K562 (cell line): Measurements from ENCODE around the gene EFCAB5. TPM values are rescaled to one million over a fixed set of nuclear protein-coding genes. Genes with fewer than 3 reads are reported as not detected.

ENCODE experiments used
- ATAC-seq: fragments of 200-7000 bp; cut with Tn5 transposase; 3 replicates; pipeline ENCODE4 v1.9.1; 2020; ENCODE audit warnings: moderate library complexity
- BruUV-seq: library from RNA; stranded (reverse); fragments of 400-500 nt; replicated peaks from 2 replicates; lab custom pipeline; 2021; lab: Mats Ljungman, UMichigan
- CTCF ChIA-PET: fragments of 300-600 bp; formaldehyde crosslinking; extraction: SDS; loops from one replicate; lab custom pipeline; 2021; ENCODE audit warnings: low intra/inter-chr PET ratio; lab: Yijun Ruan, JAX
- POLR2A ChIA-PET: fragments of 300-600, 350-650 bp; sonication (Branson Sonifier 250); formaldehyde crosslinking; extraction: SDS; loops from one replicate; lab custom pipeline; 2021; ENCODE audit warnings: antibody characterized with exemption, inconsistent platforms; lab: Yijun Ruan, JAX
- DNase-seq, 4 experiments: peaks; one replicate each; pipeline versions ENCODE4 v3.0.0 to v3.0.0-alpha.2; 2011 to 2018; ENCODE audit warnings: low spot score in 3 of 4, mixed read lengths in 3 of 4; ENCODE audit errors: extremely low read depth in 1 of 4
- FAIRE-seq: peaks from 2 replicates; lab custom pipeline; 2011; peaks lifted over from hg19 to GRCh38; lab: Jason Lieb, UNC
- H2AFZ ChIP-seq: 2 replicates; pipeline ENCODE4 v1.6.0; 2011; ENCODE audit warnings: low read depth, low read length, control low read depth, inconsistent platforms
- H3K27ac ChIP-seq: fragments of 200-600 bp; 3 replicates; pipeline ENCODE4 v1.8.0; 2011; ENCODE audit warnings: low read depth, mild to moderate bottlenecking, control low read depth, inconsistent platforms, low read length, moderate library complexity, mixed read lengths; ENCODE audit errors: extremely low read depth
- H3K27me3 ChIP-seq, 2 experiments: fragments of 300-600 bp in 1 of 2; 2 replicates in 1 of 2; 3 replicates in 1 of 2; pipeline versions ENCODE4 v1.6.0 to v1.8.0; 2011; ENCODE audit warnings: inconsistent platforms in 2 of 2, low read length in 2 of 2, mild to moderate bottlenecking in 1 of 2, mixed read lengths in 1 of 2, moderate library complexity in 1 of 2; ENCODE audit not compliant: control insufficient read depth in 2 of 2, insufficient read depth in 2 of 2
- H3K36me3 ChIP-seq: fragments of 300-600 bp; 3 replicates; pipeline ENCODE4 v1.8.0; 2011; ENCODE audit warnings: mild to moderate bottlenecking, low read length, inconsistent platforms; ENCODE audit not compliant: control insufficient read depth, insufficient read depth
- H3K4me1 ChIP-seq, 2 experiments: fragments of 200-600 bp in 1 of 2; replicated peaks in 1 of 2; 2 replicates in 1 of 2; 3 replicates in 1 of 2; pipeline versions ENCODE4 v1.5.1 to v1.8.0; 2011; ENCODE audit warnings: inconsistent platforms in 2 of 2, low read length in 2 of 2, mild to moderate bottlenecking in 1 of 2, mixed read lengths in 1 of 2, moderate library complexity in 1 of 2; ENCODE audit not compliant: control insufficient read depth in 2 of 2, insufficient read depth in 2 of 2
- H3K4me2 ChIP-seq: 2 replicates; pipeline ENCODE4 v1.6.1; 2011; ENCODE audit warnings: low read length, control low read depth, inconsistent platforms, mixed read lengths; ENCODE audit not compliant: insufficient read depth
- H3K4me3 ChIP-seq: fragments of 200-600 bp; sonication (generic), shearing (Covaris generic); 2 replicates; pipeline ENCODE4 v1.5.1; 2016; ENCODE audit warnings: control low read depth, inconsistent platforms
- H3K79me2 ChIP-seq: fragments of 200-600 bp; 3 replicates; pipeline ENCODE4 v1.8.0; 2011; ENCODE audit warnings: low read length, inconsistent platforms; ENCODE audit not compliant: control insufficient read depth, insufficient read depth
- H3K9ac ChIP-seq, 2 experiments: 2 replicates each; pipeline versions ENCODE4 v1.6.0 to v1.6.1; 2011; ENCODE audit warnings: low read depth in 2 of 2, low read length in 2 of 2, control low read depth in 1 of 2, inconsistent platforms in 1 of 2, mild to moderate bottlenecking in 1 of 2, mixed read lengths in 1 of 2; ENCODE audit not compliant: insufficient read depth in 1 of 2
- H3K9me1 ChIP-seq: one replicate; pipeline ENCODE4 v1.6.0; 2011; ENCODE audit warnings: inconsistent platforms, mild to moderate bottlenecking, low read length, moderate library complexity; ENCODE audit not compliant: control insufficient read depth, insufficient read depth
- H3K9me3 ChIP-seq: replicated peaks from 2 replicates; pipeline ENCODE4 v1.5.1; 2011; ENCODE audit warnings: low read depth, low read length, inconsistent platforms; ENCODE audit not compliant: control insufficient read depth, insufficient read depth
- H4K20me1 ChIP-seq: replicated peaks from 2 replicates; pipeline ENCODE4 v1.6.1; 2011; ENCODE audit warnings: low read length, inconsistent platforms, mixed read lengths; ENCODE audit not compliant: control insufficient read depth, insufficient read depth
- DMBX1 ChIP-seq: fragments of 250-450 bp; sonication (Bioruptor Pico); IDR thresholded peaks from 2 replicates; pipeline ENCODE4 v1.8.0; 2022; ENCODE audit warnings: inconsistent platforms, mild to moderate bottlenecking, moderate library complexity, borderline replicate concordance
- ELK1 ChIP-seq: sonication (generic); formaldehyde crosslinking; IDR thresholded peaks from 2 replicates; pipeline ENCODE4 v1.8.1; 2022; ENCODE audit warnings: missing genetic modification reagents
- NCOR1 ChIP-seq: fragments of 450-650 bp; IDR thresholded peaks from 2 replicates; pipeline ENCODE4 v1.6.1; 2016; ENCODE audit warnings: mild to moderate bottlenecking, moderate library complexity
- SMAD2 ChIP-seq: fragments of 150-350 bp; IDR thresholded peaks from 2 replicates; pipeline ENCODE4 v1.6.1; 2014; ENCODE audit warnings: low read depth, mild to moderate bottlenecking, low read length
- SOX6 ChIP-seq: fragments of 450-650 bp; IDR thresholded peaks from 2 replicates; pipeline ENCODE4 v1.6.1; 2014; ENCODE audit warnings: mild to moderate bottlenecking
- ZBED1 ChIP-seq: IDR thresholded peaks from 2 replicates; pipeline ENCODE4 v1.6.1; 2014
- ZNF316 ChIP-seq: fragments of 450-650 bp; IDR thresholded peaks from 2 replicates; pipeline ENCODE4 v1.6.1; 2016
- ZNF561 ChIP-seq: fragments of 450-650 bp; formaldehyde crosslinking; conservative IDR thresholded peaks from 2 replicates; pipeline ENCODE4 v1.4.0; 2020; ENCODE audit warnings: mild to moderate bottlenecking, moderate library complexity
- WGBS: fragments of 100-300 bp; shearing (Covaris generic); methylation state at CpG from one replicate; pipeline ENCODE4 v1.1.6; 2016; ENCODE audit warnings: low coverage, mixed read lengths; ENCODE audit not compliant: insufficient coverage; ENCODE audit errors: missing lambda C conversion rate; 5-methylcytosine and 5-hydroxymethylcytosine counted together
- in situ Hi-C: fragments of 300-500 bp; cut with MboI; formaldehyde crosslinking; loops from 4 replicates; pipeline ENCODE4 v1.15.0; 2018; ENCODE audit warnings: inconsistent platforms, mixed read lengths
- intact Hi-C: fragments of 100-400 bp; cut with micrococcal nuclease; formaldehyde crosslinking; loops from 2 replicates; pipeline ENCODE4 v1.14.2; 2022
- polyA plus RNA-seq, 8 experiments: library from polyadenylated mRNA; depleted of rRNA in 4 of 8; stranded (reverse) in 5 of 8; unstranded in 3 of 8; fragments of >200 nt; fragmentation: Nextera tagmentation in 2 of 8; fragmentation: Illumina TruSeq in 1 of 8; extraction: Ambion mirVana in 2 of 8; extraction: Trizol in 1 of 8; gene quantifications; 2 replicates each; pipeline versions ENCODE4 v1.2.1 to v1.2.3, GENCODE V29; 2011 to 2014; ENCODE audit warnings: inconsistent platforms in 1 of 8, missing spikeins in 1 of 8
- total RNA-seq, 7 experiments: library from RNA; depleted of rRNA in 6 of 7; stranded (reverse); fragments of >200 nt in 6 of 7; fragmentation: Illumina TruSeq in 2 of 7; extraction: Trizol in 2 of 7; gene quantifications; 2 replicates each; pipeline versions ENCODE4 v1.2.1 to v1.2.3, GENCODE V29; 2011 to 2021; ENCODE audit warnings: low replicate concordance in 1 of 7
- TF ChIP-seq, protein P1 (sequence below): fragments of 450-650 bp; formaldehyde crosslinking; conservative IDR thresholded peaks from 2 replicates; pipeline ENCODE4 v1.4.0; 2022; ENCODE audit warnings: mild to moderate bottlenecking, missing genetic modification characterization
- TF ChIP-seq, protein P2 (sequence below): fragments of 200-600 bp; sonication (generic); IDR thresholded peaks from one replicate; pipeline ENCODE4 v1.6.1; 2012; ENCODE audit warnings: mild to moderate bottlenecking, low read depth, low read length, inconsistent platforms

EFCAB5 gene
- total and polyA plus RNA-seq, 9 of the 15 experiments (the other 6 are each of a cell fraction or from before 2014, with no cell fraction given) = 0.06 to 0.11 TPM; not detected in 7

DNA sequence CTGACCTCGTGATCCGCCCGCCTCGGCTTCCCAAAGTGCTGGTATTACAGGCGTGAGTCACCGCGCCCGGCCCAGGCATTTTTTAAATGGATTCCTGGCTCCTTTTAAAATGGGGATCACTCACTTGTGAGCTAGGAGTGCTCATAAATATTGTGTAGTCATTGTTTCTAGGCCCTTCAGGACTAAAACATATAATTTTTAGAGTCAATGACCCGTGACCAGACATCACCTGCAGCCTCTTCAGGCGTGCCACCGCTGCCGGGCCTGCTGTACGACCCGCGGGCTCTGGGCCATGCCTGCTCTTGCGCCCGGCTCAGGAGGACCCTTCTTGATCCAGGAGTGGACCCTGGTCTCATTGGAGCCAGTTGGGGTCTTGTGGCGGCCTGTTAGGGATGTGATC lies 30.8 kb downstream of the EFCAB5 start:
- Histone ChIP-seq H3K4me1 (peaks cover 0 to 4% of the 10 kb centered on the region in 2 experiments; a peak in 1 of 5 replicates), H3K9ac (no peak overlapping the region; a peak in 1 of 4 replicates), H3K9me3 (no peaks in the 10 kb centered on the region), H3K27me3 (peaks cover 2 to 11% of the 10 kb centered on the region in 2 experiments; a peak in 2 of 5 replicates), H4K20me1 (no peaks in the 10 kb centered on the region), H3K27ac (no peak overlapping the region), H3K4me3 (no peak overlapping the region), H3K4me2 (no peak overlapping the region), H3K79me2 (no peaks in the 10 kb centered on the region), H2AFZ (no peak overlapping the region), H3K36me3 (no peaks in the 10 kb centered on the region), H3K9me1 (no peaks in the 10 kb centered on the region)
- ChIA-PET CTCF (no interaction called here), POLR2A (interaction anchor here (0.5 to 0.7 kb wide), 3 partner anchors 41 to 1265 kb away, joined by 3 to 4 read pairs (median 3); no protein-coding TSS in a partner anchor)
- no TSS peak for BruUV-seq
- WGBS = 22% methylated on average over 18 of the region's 18 CpGs
- ATAC-seq = no peak
- in situ Hi-C loops (no loop called here), intact Hi-C loops (no loop called here)
- no peak for DNase-seq
- no peak for FAIRE-seq
- no peak for TF ChIP-seq ZNF561 (CRISPR knock-in tag)
- no peak for TF ChIP-seq ZNF316
- TF ChIP-seq, protein P1, sequence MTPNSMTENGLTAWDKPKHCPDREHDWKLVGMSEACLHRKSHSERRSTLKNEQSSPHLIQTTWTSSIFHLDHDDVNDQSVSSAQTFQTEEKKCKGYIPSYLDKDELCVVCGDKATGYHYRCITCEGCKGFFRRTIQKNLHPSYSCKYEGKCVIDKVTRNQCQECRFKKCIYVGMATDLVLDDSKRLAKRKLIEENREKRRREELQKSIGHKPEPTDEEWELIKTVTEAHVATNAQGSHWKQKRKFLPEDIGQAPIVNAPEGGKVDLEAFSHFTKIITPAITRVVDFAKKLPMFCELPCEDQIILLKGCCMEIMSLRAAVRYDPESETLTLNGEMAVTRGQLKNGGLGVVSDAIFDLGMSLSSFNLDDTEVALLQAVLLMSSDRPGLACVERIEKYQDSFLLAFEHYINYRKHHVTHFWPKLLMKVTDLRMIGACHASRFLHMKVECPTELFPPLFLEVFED (CRISPR knock-in tag) = no peak
- TF ChIP-seq DMBX1 = no peak
- TF ChIP-seq ELK1 (CRISPR knock-in tag) = no peak
- TF ChIP-seq, protein P2, sequence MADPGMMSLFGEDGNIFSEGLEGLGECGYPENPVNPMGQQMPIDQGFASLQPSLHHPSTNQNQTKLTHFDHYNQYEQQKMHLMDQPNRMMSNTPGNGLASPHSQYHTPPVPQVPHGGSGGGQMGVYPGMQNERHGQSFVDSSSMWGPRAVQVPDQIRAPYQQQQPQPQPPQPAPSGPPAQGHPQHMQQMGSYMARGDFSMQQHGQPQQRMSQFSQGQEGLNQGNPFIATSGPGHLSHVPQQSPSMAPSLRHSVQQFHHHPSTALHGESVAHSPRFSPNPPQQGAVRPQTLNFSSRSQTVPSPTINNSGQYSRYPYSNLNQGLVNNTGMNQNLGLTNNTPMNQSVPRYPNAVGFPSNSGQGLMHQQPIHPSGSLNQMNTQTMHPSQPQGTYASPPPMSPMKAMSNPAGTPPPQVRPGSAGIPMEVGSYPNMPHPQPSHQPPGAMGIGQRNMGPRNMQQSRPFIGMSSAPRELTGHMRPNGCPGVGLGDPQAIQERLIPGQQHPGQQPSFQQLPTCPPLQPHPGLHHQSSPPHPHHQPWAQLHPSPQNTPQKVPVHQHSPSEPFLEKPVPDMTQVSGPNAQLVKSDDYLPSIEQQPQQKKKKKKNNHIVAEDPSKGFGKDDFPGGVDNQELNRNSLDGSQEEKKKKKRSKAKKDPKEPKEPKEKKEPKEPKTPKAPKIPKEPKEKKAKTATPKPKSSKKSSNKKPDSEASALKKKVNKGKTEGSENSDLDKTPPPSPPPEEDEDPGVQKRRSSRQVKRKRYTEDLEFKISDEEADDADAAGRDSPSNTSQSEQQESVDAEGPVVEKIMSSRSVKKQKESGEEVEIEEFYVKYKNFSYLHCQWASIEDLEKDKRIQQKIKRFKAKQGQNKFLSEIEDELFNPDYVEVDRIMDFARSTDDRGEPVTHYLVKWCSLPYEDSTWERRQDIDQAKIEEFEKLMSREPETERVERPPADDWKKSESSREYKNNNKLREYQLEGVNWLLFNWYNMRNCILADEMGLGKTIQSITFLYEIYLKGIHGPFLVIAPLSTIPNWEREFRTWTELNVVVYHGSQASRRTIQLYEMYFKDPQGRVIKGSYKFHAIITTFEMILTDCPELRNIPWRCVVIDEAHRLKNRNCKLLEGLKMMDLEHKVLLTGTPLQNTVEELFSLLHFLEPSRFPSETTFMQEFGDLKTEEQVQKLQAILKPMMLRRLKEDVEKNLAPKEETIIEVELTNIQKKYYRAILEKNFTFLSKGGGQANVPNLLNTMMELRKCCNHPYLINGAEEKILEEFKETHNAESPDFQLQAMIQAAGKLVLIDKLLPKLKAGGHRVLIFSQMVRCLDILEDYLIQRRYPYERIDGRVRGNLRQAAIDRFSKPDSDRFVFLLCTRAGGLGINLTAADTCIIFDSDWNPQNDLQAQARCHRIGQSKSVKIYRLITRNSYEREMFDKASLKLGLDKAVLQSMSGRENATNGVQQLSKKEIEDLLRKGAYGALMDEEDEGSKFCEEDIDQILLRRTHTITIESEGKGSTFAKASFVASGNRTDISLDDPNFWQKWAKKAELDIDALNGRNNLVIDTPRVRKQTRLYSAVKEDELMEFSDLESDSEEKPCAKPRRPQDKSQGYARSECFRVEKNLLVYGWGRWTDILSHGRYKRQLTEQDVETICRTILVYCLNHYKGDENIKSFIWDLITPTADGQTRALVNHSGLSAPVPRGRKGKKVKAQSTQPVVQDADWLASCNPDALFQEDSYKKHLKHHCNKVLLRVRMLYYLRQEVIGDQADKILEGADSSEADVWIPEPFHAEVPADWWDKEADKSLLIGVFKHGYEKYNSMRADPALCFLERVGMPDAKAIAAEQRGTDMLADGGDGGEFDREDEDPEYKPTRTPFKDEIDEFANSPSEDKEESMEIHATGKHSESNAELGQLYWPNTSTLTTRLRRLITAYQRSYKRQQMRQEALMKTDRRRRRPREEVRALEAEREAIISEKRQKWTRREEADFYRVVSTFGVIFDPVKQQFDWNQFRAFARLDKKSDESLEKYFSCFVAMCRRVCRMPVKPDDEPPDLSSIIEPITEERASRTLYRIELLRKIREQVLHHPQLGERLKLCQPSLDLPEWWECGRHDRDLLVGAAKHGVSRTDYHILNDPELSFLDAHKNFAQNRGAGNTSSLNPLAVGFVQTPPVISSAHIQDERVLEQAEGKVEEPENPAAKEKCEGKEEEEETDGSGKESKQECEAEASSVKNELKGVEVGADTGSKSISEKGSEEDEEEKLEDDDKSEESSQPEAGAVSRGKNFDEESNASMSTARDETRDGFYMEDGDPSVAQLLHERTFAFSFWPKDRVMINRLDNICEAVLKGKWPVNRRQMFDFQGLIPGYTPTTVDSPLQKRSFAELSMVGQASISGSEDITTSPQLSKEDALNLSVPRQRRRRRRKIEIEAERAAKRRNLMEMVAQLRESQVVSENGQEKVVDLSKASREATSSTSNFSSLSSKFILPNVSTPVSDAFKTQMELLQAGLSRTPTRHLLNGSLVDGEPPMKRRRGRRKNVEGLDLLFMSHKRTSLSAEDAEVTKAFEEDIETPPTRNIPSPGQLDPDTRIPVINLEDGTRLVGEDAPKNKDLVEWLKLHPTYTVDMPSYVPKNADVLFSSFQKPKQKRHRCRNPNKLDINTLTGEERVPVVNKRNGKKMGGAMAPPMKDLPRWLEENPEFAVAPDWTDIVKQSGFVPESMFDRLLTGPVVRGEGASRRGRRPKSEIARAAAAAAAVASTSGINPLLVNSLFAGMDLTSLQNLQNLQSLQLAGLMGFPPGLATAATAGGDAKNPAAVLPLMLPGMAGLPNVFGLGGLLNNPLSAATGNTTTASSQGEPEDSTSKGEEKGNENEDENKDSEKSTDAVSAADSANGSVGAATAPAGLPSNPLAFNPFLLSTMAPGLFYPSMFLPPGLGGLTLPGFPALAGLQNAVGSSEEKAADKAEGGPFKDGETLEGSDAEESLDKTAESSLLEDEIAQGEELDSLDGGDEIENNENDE = no peak
- no peak for TF ChIP-seq NCOR1
- no peak for TF ChIP-seq SOX6
- no peak for TF ChIP-seq ZBED1
- no peak for TF ChIP-seq SMAD2
